GM21526 (cell line): Measurements from ENCODE around the gene PRKAR2B.
"Not testable (repeated sequence)": the region's sequence is repeated elsewhere in the genome, so short reads cannot be mapped to it uniquely, and the experiment has no call there.

Source experiments
- ATAC-seq: cut with Tn5 transposase; IDR thresholded peaks from one replicate; pipeline ENCODE4 v1.9.1; 2021; ENCODE audit warnings: moderate library complexity; ENCODE audit not compliant: unreplicated experiment, low FRiP score

The PRKAR2B gene

GRCh38 chr7:107149863-107150262 is 105.4 kb downstream of the PRKAR2B start:
- no peak for ATAC-seq

GRCh38 chr7:107150375-107151073 is 106.0 kb downstream of the PRKAR2B start:
- ATAC-seq = no peak

GRCh38 chr7:107151538-107151937 is 107.0 kb downstream of the PRKAR2B start:
- ATAC-seq = no peak

GRCh38 chr7:107152011-107152410 is 107.5 kb downstream of the PRKAR2B start:
- ATAC-seq = no peak

GRCh38 chr7:107154826-107155225 is 110.3 kb downstream of the PRKAR2B start:
- no peak for ATAC-seq

- not testable (repeated sequence) for ATAC-seq
Observed at GRCh38 chr7:107155726-107156125, 111.2 kb downstream of the PRKAR2B start.

- ATAC-seq = no peak
Observed at GRCh38 chr7:107157091-107157490, 112.6 kb downstream of the PRKAR2B start.

- no peak for ATAC-seq
Observed at GRCh38 chr7:107158028-107158427, 113.5 kb downstream of the PRKAR2B start.

GRCh38 chr7:107160389-107160788 is 115.9 kb downstream of the PRKAR2B start:
- no peak for ATAC-seq

- ATAC-seq = no peak
Observed at GRCh38 chr7:107161415-107161814, 116.9 kb downstream of the PRKAR2B start.

GRCh38 chr7:107162475-107162874 is 118.0 kb downstream of the PRKAR2B start:
- no peak for ATAC-seq

GRCh38 chr7:107164092-107164491 is 119.6 kb downstream of the PRKAR2B start:
- no peak for ATAC-seq

GRCh38 chr7:107165341-107165740 is 120.8 kb downstream of the PRKAR2B start:
- no peak for ATAC-seq

- ATAC-seq = no peak
Observed at GRCh38 chr7:107166736-107167426, 122.4 kb downstream of the PRKAR2B start.

- no peak for ATAC-seq
Observed at GRCh38 chr7:107167483-107168232, 123.2 kb downstream of the PRKAR2B start.

- peak; percentile 91 for ATAC-seq
Observed at GRCh38 chr7:107168233-107169119, 124.0 kb downstream of the PRKAR2B start, which contains the start of gene HBP1. TSS of gene HBP1 (plus strand) at chr7:107169003. CDS start at chr7:107179894, 10,891 bp downstream.

GRCh38 chr7:107169120-107170050 is 124.9 kb downstream of the PRKAR2B start:
- peak; percentile 24 for ATAC-seq

GRCh38 chr7:107170051-107170915 is 125.8 kb downstream of the PRKAR2B start:
- ATAC-seq = no peak
